Testis (tissue), 3 donors: ENCODE results near the gene RBM6. TPM values are rescaled to one million over a fixed set of nuclear protein-coding genes. Genes with fewer than 3 reads are reported as not detected.

Experiments used
- DNase-seq: peaks from one replicate; pipeline ENCODE4 v3.0.0-alpha.2; 2019
- H3K27ac ChIP-seq, 2 donors: fragments of 200-600 bp; sonication (generic); one replicate each; pipeline ENCODE4 v1.5.1; 2019
- H3K27me3 ChIP-seq: fragments of 200-600 bp; sonication (generic); one replicate; pipeline ENCODE4 v1.5.1; 2019
- H3K36me3 ChIP-seq: fragments of 200-600 bp; sonication (generic); one replicate; pipeline ENCODE4 v1.5.1; 2017; ENCODE audit warnings: low read depth; ENCODE audit errors: missing control alignments
- H3K4me1 ChIP-seq: fragments of 200-600 bp; sonication (generic); one replicate; pipeline ENCODE4 v1.5.1; 2019
- H3K4me3 ChIP-seq, 2 donors: fragments of 200-600 bp; sonication (generic); one replicate each; pipeline ENCODE4 v1.5.1; 2017 to 2019
- H3K9me3 ChIP-seq: fragments of 200-600 bp; sonication (generic); one replicate; pipeline ENCODE4 v1.5.1; 2017
- CTCF ChIP-seq, 3 experiments: fragments of 450-650 bp in 2 of 3; fragments of 200-600 bp in 1 of 3; sonication (generic) in 1 of 3; IDR thresholded peaks; one replicate each; pipeline ENCODE4 v1.5.1; 2016 to 2019; ENCODE audit warnings: antibody characterized with exemption in 3 of 3, mild to moderate bottlenecking in 2 of 3, moderate library complexity in 1 of 3
- POLR2A ChIP-seq: fragments of 450-650 bp; IDR thresholded peaks from one replicate; pipeline ENCODE4 v1.6.1; 2017; ENCODE audit warnings: antibody characterized with exemption, mild to moderate bottlenecking, moderate library complexity
- WGBS, 2 donors: methylation state at CpG; one replicate each; pipeline ENCODE4 v1.1.5; 2018; 5-methylcytosine and 5-hydroxymethylcytosine counted together
- intact Hi-C: fragments of 100-400 bp; cut with DNase I; formaldehyde crosslinking; loops from one replicate; pipeline ENCODE4 v1.15.1; 2023; ENCODE audit warnings: low total_unique reads
- polyA plus RNA-seq: library from polyadenylated mRNA; stranded (reverse); fragments of 350-450 nt; fragmentation: Illumina TruSeq; extraction: RNeasy Lipid Tissue Mini Kit (QIAGEN cat#74804); gene quantifications from one replicate; pipeline ENCODE4 v1.2.3, GENCODE V29; 2014; ENCODE audit warnings: low read depth, low replicate concordance; ENCODE audit not compliant: insufficient read depth
- total RNA-seq, 2 donors: library from RNA; depleted of rRNA; stranded (reverse); fragments of >200 nt; gene quantifications; one replicate each; pipeline ENCODE4 v1.2.3, GENCODE V29; 2016

RBM6 gene
- total and polyA plus RNA-seq, 3 donors from 2014 or later: 104 to 229 (median 212) TPM

- Histone ChIP-seq H3K4me3 (no peak overlapping the region), H3K36me3 (no peaks in the 10 kb centered on the region), H3K27me3 (no peaks in the 10 kb centered on the region), H3K27ac (no peak overlapping the region), H3K9me3 (no peaks in the 10 kb centered on the region), H3K4me1 (peaks cover 14% of the 10 kb centered on the region)
- 83 to 88% methylated on average over 3 of the region's 3 CpGs for WGBS, 2 donors
- DNase-seq: no peak
- TF ChIP-seq CTCF (IDR thresholded peaks at IDR 0.05) (no peak), POLR2A (no peak)
- intact Hi-C loops: loop anchor here (5.0 kb wide), 1 partner anchor 68 kb away; no protein-coding TSS in a partner anchor
Observed at GRCh38 chr3:50119786-50120185, 179.8 kb downstream of the RBM6 start.

- H3K9me3 ChIP-seq: no peaks in the 10 kb centered on the region
- H3K4me1 ChIP-seq: peaks cover 21% of the 10 kb centered on the region
- H3K36me3 ChIP-seq: no peaks in the 10 kb centered on the region
- H3K27ac ChIP-seq: no peak overlapping the region
- no peak for DNase-seq
- no peaks in the 10 kb centered on the region for H3K27me3 ChIP-seq
- intact Hi-C loops: loop anchor here (5.0 kb wide), 1 partner anchor 67 kb away; no protein-coding TSS in a partner anchor
- TF ChIP-seq CTCF (IDR thresholded peaks at IDR 0.05): no peak
- WGBS, 2 donors: 78 to 80% methylated on average over 4 to 10 of the region's 10 CpGs
- H3K4me3 ChIP-seq: no peak overlapping the region
Observed at GRCh38 chr3:50120364-50121071, 180.6 kb downstream of the RBM6 start.

GRCh38 chr3:50121072-50122032, 181.4 kb downstream of the RBM6 start:
- Histone ChIP-seq H3K27me3 (no peaks in the 10 kb centered on the region), H3K36me3 (no peaks in the 10 kb centered on the region), H3K4me3 (no peak overlapping the region), H3K4me1 (peaks cover 29% of the 10 kb centered on the region), H3K27ac (no peak overlapping the region), H3K9me3 (no peaks in the 10 kb centered on the region)
- peak; percentile 74 for DNase-seq
- WGBS, 2 donors: 43 to 52% methylated on average over 7 to 13 of the region's 13 CpGs
- intact Hi-C loops: loop anchor here (5.0 kb wide), 1 partner anchor 66 kb away; no protein-coding TSS in a partner anchor
- TF ChIP-seq POLR2A (no peak), CTCF (IDR thresholded peaks at IDR 0.05) (peak; percentile 78 to 86 (median 84))

- Histone ChIP-seq H3K36me3 (no peaks in the 10 kb centered on the region), H3K4me1 (peaks cover 36% of the 10 kb centered on the region), H3K27ac (no peak overlapping the region), H3K9me3 (no peaks in the 10 kb centered on the region), H3K4me3 (no peak overlapping the region), H3K27me3 (no peaks in the 10 kb centered on the region)
- no peak for TF ChIP-seq CTCF (IDR thresholded peaks at IDR 0.05)
- DNase-seq: no peak
- WGBS, 2 donors: 46 to 53% methylated on average over 2 of the region's 2 CpGs
- intact Hi-C loops: loop anchor here (5.0 kb wide), 1 partner anchor 65 kb away; no protein-coding TSS in a partner anchor
Observed at GRCh38 chr3:50122071-50122470, 182.1 kb downstream of the RBM6 start.
